Thyroid gland (tissue), 4 donors: ENCODE results near the gene PAM16. TPM values are rescaled to one million over a fixed set of nuclear protein-coding genes. Genes with fewer than 3 reads are reported as not detected.

Experiments
- DNase-seq, 2 donors: peaks; one replicate each; pipeline ENCODE4 v3.0.0-alpha.2; 2019
- H3K27ac ChIP-seq, 3 donors: fragments of 200-600 bp; sonication (generic); 1 replicate in 2 of 3; 2 replicates in 1 of 3; pipeline ENCODE4 v1.5.1; 2016 to 2019; ENCODE audit warnings: mild to moderate bottlenecking in 1 of 3, moderate library complexity in 1 of 3
- H3K27me3 ChIP-seq: fragments of 200-600 bp; sonication (generic); one replicate; pipeline ENCODE4 v1.5.1; 2019
- H3K36me3 ChIP-seq, 2 donors: fragments of 200-600 bp; sonication (generic); one replicate each; pipeline ENCODE4 v1.5.1; 2016 to 2019
- H3K4me1 ChIP-seq, 2 donors: fragments of 200-600 bp; sonication (generic); one replicate each; pipeline ENCODE4 v1.5.1; 2017 to 2019
- H3K4me3 ChIP-seq, 3 donors: fragments of 200-600 bp; sonication (generic); replicated peaks in 1 of 3; 1 replicate in 2 of 3; 2 replicates in 1 of 3; pipeline ENCODE4 v1.5.1; 2016; ENCODE audit warnings: mild to moderate bottlenecking in 1 of 3
- H3K9me3 ChIP-seq: fragments of 200-600 bp; sonication (generic); one replicate; pipeline ENCODE4 v1.5.1; 2017
- POLR2A ChIP-seq, 2 donors: fragments of 450-650 bp; IDR thresholded peaks; one replicate each; pipeline ENCODE4 v1.6.1; 2017; ENCODE audit warnings: antibody characterized with exemption in 2 of 2, mild to moderate bottlenecking in 2 of 2, moderate library complexity in 1 of 2
- WGBS, 2 donors: methylation state at CpG; one replicate each; pipeline ENCODE4 v1.1.5; 2017; 5-methylcytosine and 5-hydroxymethylcytosine counted together
- intact Hi-C: fragments of 100-400 bp; cut with DNase I; formaldehyde crosslinking; loops from one replicate; pipeline ENCODE4 v1.15.1; 2023
- total RNA-seq, 4 donors: library from RNA; depleted of rRNA; stranded (reverse); fragments of >200 nt; gene quantifications; one replicate each; pipeline ENCODE4 v1.2.3, GENCODE V29; 2016
- TF ChIP-seq, protein P1 (sequence below), 6 experiments: fragments of 200-600 bp in 3 of 6; fragments of 450-650 bp in 3 of 6; sonication (generic) in 3 of 6; IDR thresholded peaks; one replicate each; pipeline ENCODE4 v1.5.1; 2016 to 2019; ENCODE audit warnings: antibody characterized with exemption in 6 of 6, mild to moderate bottlenecking in 2 of 6, inconsistent platforms in 1 of 6, moderate library complexity in 1 of 6

Gene PAM16
- total RNA-seq, 4 donors from 2014 or later, result 5.6 to 60.2 (median 27.3) TPM

DNA sequence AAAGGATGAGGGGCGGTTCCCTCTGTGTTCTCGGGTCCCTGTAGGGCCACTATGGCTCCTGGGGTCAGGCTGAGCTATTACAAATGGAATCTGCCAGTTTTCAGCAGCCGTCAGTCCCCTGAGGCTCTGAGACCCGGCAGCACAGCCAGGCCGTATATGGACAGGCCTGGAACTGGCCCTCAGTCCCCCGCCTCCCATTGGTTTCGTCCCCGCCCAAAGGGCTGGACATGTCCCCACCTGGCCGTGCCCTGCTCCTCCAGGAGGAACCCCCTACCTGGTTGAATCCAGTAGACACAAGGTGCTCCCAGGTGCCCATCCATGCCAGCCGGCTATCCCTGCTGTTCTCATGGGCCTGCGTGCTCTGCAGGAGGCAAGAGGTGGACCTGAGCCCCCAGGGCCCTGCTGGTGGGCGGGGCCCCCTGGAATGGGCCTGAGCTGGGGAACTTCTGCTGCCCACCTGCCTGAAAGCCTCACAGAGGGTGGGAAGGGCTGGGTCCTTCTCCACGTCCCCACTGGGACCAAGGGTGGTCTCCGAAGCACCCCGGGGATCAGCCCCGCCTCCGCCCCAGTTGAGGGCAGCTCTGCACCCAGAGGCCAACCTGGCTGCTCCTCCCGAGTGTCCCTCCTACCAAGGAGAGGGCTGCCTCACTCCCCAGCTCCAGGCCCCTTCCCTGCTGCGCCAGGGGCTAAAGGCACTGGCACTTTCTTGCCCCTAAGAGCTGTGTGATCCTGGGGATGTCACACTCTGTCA, 37.3 kb upstream of the PAM16 start:
- no peaks in the 10 kb centered on the region for H3K36me3 ChIP-seq
- DNase-seq, result no peak
- TF ChIP-seq, protein P1, sequence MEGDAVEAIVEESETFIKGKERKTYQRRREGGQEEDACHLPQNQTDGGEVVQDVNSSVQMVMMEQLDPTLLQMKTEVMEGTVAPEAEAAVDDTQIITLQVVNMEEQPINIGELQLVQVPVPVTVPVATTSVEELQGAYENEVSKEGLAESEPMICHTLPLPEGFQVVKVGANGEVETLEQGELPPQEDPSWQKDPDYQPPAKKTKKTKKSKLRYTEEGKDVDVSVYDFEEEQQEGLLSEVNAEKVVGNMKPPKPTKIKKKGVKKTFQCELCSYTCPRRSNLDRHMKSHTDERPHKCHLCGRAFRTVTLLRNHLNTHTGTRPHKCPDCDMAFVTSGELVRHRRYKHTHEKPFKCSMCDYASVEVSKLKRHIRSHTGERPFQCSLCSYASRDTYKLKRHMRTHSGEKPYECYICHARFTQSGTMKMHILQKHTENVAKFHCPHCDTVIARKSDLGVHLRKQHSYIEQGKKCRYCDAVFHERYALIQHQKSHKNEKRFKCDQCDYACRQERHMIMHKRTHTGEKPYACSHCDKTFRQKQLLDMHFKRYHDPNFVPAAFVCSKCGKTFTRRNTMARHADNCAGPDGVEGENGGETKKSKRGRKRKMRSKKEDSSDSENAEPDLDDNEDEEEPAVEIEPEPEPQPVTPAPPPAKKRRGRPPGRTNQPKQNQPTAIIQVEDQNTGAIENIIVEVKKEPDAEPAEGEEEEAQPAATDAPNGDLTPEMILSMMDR (IDR thresholded peaks at IDR 0.05), result no peak
- TF ChIP-seq POLR2A (IDR thresholded peaks at IDR 0.05), result no peak
- H3K27ac ChIP-seq, result peak overlapping the region; percentile 12 to 44 (median 27)
- intact Hi-C loops, result no loop called here
- H3K9me3 ChIP-seq, result no peaks in the 10 kb centered on the region
- 83 to 95% methylated on average over 10 to 17 of the region's 19 CpGs for WGBS, 2 donors
- H3K27me3 ChIP-seq, result no peaks in the 10 kb centered on the region
- no peak overlapping the region for H3K4me3 ChIP-seq
- H3K4me1 ChIP-seq, result peaks cover 13 to 29% of the 10 kb centered on the region in 2 donors

DNA sequence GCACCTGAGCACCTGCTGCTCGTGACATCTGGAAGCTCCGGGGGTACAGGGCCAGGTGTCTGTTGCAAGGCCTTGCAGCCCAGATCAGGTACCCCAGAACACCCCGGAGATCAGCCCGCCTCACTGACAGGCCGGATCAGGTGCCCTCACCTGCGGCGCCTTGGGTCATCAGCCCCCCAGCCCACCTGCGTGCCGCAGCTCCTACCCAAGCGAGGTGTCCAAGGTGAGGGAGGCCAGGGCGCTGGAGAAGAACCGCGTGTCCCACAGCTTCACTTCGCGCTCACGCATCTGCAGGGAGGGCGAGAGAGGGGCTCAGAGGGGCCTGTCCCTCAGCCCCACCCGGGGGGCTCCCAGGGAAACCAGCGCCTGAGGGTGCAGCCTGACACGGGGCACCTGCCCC, 36.7 kb upstream of the PAM16 start:
- H3K9me3 ChIP-seq, result no peaks in the 10 kb centered on the region
- no peak for DNase-seq
- no peak for TF ChIP-seq POLR2A (IDR thresholded peaks at IDR 0.05)
- TF ChIP-seq, protein P1 (IDR thresholded peaks at IDR 0.05), result no peak
- H3K4me1 ChIP-seq, result peaks cover 8 to 25% of the 10 kb centered on the region in 2 donors
- no peak overlapping the region for H3K4me3 ChIP-seq
- WGBS, 2 donors, result 79 to 94% methylated on average over 8 to 20 of the region's 20 CpGs
- peak overlapping the region in 1 of 3 donors; percentile 27 for H3K27ac ChIP-seq
- H3K36me3 ChIP-seq, result peaks cover 0 to 2% of the 10 kb centered on the region in 2 donors
- intact Hi-C loops, result no loop called here
- H3K27me3 ChIP-seq, result no peaks in the 10 kb centered on the region

DNA sequence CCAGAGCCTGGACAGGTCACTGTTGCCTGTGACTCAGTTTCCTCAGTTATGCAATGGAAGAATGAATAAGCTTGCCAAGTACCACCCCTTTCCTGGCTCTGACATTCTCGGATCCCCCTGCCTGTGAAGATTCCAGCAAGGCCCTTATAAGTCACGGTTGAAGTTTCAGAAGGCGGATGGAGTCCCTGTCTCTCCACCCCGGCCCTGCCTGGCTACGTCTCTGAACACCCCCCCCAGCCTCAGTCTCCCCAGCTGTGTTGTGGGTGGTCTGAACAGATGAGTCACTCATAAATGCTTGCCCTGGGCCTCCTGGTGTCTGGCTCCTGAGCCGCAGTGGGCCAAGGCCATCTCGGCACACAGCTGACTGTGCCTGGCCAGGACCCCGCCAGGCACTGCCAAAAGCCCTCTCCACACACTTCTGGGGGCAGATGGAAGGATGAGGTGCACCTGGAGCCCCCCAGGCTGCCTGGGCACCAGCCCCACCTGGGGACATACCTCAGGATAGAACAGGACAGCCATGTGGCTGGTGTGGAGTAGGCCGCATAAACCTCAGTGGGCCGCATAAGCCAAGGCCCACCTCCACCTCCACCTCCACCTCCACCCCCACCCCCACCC, 35.9 kb upstream of the PAM16 start:
- WGBS, 2 donors, result 85 to 90% methylated on average over 8 to 9 of the region's 10 CpGs
- H3K4me3 ChIP-seq, result no peak overlapping the region
- TF ChIP-seq, protein P1 (IDR thresholded peaks at IDR 0.05), result no peak
- no peak for TF ChIP-seq POLR2A (IDR thresholded peaks at IDR 0.05)
- intact Hi-C loops, result no loop called here
- DNase-seq, result no peak
- no peaks in the 10 kb centered on the region for H3K27me3 ChIP-seq
- peak overlapping the region in 1 of 3 donors; percentile 18 for H3K27ac ChIP-seq
- H3K4me1 ChIP-seq, result peaks cover 2 to 25% of the 10 kb centered on the region in 2 donors
- H3K36me3 ChIP-seq, result peaks cover 0 to 9% of the 10 kb centered on the region in 2 donors
- H3K9me3 ChIP-seq, result no peaks in the 10 kb centered on the region

DNA sequence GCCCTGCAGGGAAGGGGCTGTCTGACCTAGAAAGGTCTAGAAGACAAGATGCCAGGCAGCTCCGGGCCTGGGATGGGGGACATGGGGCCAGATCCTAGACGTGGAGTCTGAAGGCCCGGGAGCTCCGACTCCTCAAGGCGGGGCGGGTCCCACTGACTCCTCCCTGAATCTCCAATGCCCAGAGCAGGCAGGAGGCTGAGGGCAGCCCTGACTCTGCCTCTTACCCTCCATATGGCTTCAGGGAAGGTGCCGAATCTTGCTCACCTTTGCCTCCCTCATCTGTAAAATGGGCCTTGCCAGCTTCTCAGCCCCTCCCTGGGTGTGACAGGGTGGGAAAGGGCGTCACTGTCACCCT, 35.3 kb upstream of the PAM16 start:
- Histone ChIP-seq H3K4me3 (no peak overlapping the region), H3K9me3 (no peaks in the 10 kb centered on the region), H3K36me3 (peaks cover 0 to 12% of the 10 kb centered on the region in 2 donors), H3K27me3 (no peaks in the 10 kb centered on the region), H3K27ac (peak overlapping the region in 2 of 3 donors; percentile 18 to 28), H3K4me1 (peaks cover 8 to 27% of the 10 kb centered on the region in 2 donors)
- TF ChIP-seq, protein P1 (IDR thresholded peaks at IDR 0.05), result no peak
- no peak for TF ChIP-seq POLR2A (IDR thresholded peaks at IDR 0.05)
- WGBS, 2 donors, result 55 to 100% methylated on average over 1 to 6 of the region's 8 CpGs
- intact Hi-C loops, result no loop called here
- DNase-seq, result no peak
